Dermis microvascular lymphatic vessel endothelial cell (primary cell): ENCODE data around the gene ANKRD13C. TPM values are rescaled to one million over a fixed set of nuclear protein-coding genes. Genes with fewer than 3 reads are reported as not detected.
A peak's percentile ranks its signal among the peaks of the same experiment; 100 is the strongest.
"Not testable (repeated sequence)": the region's sequence is repeated elsewhere in the genome, so short reads cannot be mapped to it uniquely, and the experiment has no call there.

Experiments used
- DNase-seq, 2 donors: peaks; one replicate each; pipeline versions ENCODE4 v3.0.0 to v3.0.0-alpha.2; 2010; ENCODE audit warnings: low read depth in 2 of 2
- total RNA-seq: library from RNA; depleted of rRNA; stranded (reverse); fragments of >200 nt; gene quantifications from 2 replicates; pipeline ENCODE4 v1.2.1, GENCODE V29; 2014

The ANKRD13C gene, protein sequence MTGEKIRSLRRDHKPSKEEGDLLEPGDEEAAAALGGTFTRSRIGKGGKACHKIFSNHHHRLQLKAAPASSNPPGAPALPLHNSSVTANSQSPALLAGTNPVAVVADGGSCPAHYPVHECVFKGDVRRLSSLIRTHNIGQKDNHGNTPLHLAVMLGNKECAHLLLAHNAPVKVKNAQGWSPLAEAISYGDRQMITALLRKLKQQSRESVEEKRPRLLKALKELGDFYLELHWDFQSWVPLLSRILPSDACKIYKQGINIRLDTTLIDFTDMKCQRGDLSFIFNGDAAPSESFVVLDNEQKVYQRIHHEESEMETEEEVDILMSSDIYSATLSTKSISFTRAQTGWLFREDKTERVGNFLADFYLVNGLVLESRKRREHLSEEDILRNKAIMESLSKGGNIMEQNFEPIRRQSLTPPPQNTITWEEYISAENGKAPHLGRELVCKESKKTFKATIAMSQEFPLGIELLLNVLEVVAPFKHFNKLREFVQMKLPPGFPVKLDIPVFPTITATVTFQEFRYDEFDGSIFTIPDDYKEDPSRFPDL
- 18.7 and 24.5 TPM in 2 replicates for total RNA-seq

DNA sequence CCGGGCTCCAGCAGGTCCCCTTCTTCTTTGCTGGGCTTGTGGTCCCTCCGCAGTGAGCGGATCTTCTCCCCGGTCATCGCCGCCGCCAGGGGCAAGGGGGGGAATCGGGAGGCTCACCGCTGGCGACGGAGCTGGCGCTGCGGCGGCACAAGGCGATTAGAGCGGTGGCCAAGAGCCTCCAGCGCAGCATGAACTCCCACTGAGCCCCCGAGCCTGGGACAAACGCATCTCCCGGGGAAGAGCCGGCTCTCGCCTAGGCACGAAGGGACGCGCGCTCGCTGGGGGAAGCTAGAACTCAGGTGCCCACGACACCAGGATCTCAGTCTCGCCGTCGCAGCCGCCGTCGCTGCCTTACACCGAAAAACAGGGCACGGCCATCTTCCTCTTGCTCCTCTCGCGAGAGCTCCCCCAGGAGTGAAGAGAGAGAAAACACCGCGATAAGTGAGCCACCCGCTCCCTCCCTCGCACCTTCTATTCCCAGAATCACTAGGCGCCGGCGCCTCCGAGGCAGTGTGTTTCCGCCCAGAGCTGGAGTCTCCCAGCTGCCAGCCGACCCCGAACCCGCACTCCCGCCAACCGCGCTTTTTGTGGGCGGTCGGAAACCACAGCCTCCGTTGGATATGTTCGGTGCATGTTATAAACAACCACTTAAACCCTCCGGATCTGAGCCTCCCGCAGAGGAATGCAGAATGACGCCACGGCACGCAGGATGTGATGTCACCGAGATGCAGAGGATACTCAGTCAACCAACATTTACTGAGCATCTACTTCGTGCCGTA, at the start of gene ANKRD13C:
TSS of gene ANKRD13C (minus strand) at position 391 of the 779 bp plus-strand sequence. CDS start at position 77, 314 bp downstream.
- DNase-seq, result peak; percentile 93 to 96

DNA sequence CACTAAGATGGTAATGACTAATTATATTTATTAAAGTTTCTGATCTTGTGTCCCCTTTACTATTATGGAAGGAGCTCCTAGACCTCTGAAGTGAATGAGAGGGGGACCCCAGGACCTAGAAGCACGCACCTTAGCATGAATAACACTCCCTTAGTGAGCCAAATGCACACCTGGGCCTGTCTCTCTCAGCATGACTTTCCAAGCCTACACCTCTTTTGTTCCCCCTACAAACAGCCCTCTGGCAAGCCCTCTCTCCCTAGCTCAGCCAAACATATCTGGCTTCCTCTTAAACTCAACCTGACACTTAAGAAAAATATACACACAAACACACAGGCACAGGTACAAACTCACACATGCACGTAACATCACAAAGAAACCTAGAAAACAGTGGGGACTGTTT, 49.2 kb upstream of the ANKRD13C start:
- no peak for DNase-seq

DNA sequence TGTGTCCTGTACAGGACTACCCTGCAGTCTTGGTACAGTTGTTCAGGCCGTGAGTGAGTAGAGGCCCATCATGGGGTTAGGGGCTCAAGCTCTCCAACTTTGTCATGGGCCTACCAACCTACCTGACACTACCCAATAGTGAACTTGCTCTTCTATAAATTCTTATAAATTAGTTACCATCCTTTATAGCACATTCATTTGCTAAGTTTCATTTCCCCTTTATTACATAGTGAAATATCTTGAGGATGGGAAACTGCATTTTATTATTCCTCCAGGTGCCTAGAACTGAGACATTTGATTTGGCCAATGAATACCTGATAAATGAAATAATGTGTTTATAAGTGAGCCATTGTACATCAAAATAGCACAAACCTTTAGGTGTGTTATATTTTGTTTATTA, 47.5 kb upstream of the ANKRD13C start:
- no peak for DNase-seq

DNA sequence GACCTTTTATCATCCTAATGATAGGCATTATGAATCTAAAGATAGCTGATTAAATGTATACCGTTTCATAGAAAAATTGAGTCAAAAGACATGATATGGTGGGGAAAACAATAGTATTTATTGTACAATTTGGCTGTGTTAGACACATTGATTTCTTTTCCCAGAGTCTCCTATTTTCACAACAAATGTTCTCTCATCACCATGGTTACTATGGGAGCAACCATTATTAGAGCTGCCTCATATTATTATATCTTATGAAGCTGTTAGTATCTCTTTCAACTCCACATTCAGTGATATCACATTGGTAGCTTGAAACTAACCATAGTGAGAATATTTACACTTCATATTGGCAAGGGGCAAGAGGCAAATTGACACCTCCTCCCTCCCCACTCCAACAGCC, 45.8 kb upstream of the ANKRD13C start:
- no peak for DNase-seq

DNA sequence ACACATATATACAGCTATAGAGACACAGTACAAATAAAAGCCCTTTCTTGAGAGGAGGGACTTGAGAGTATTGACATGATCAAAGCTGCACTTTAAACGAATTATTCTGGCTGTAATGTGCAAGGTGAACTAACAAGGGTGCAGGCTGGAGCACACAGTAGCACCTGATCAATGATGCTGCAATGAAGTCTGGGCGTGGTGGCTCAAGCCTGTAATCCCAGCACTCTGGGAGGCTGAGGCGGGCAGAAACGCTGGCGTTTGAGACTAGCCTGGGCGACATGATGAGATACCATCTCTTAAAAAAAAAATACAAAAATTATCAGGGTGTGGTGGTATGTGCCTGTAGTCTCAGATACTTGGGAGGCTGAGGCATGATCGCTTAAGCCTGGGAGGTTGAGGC, 42.5 kb upstream of the ANKRD13C start:
- DNase-seq, result no peak

DNA sequence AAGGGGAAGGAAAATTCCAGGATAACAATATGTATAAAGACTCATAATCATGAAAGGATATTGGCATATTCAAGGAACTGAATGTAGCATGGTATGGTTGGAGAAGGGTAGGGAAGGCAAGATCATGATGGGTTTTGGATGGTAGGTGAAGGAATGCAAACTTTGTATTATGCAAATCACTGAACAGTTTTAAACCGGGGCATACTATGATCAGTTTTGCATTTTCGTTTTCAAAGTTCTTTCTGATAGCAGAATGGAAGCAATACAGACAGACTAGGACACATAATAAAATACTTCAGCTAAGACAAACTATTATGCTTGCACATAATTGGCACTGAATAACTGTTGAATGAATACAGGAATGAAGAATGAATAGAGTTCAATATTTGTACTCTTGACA, 42.1 kb upstream of the ANKRD13C start:
- DNase-seq, result no peak

DNA sequence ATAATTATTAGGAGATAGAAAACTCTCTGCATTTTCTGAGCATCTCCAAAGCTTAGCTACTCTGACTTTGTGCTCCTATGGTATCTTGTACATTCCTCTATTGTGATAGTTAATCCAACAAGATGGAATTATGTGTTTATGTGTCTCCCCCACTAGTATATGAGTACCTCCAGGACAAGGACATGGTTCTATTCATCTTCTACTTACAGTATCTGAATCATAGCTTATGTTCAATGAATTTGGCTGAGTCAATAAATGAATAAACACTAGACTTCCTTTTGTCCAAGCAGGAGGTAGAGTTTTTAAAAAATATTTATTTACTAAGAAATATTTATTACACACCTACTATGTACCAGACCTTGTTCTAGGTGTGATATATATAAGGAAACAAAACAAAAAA, 38.1 kb upstream of the ANKRD13C start:
- no peak for DNase-seq

DNA sequence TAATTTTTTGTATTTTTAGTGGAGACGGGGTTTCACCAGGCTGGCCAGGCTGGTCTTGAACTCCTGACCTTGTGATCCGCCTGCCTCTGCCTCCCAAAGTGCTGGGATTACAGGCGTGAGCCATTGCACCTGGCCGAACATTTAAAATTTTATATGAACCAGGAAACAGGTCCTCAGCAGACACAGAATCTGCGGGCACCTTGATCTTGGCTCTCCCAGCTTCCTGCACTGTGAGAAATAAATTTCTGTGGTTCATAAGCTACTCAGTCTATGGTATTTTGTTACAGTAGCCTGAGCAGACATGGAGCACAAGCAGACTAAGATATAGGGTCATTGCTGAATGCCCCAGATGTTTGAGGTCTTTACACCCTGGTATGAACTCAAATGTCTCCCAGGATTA, 33.0 kb upstream of the ANKRD13C start:
- no peak for DNase-seq

DNA sequence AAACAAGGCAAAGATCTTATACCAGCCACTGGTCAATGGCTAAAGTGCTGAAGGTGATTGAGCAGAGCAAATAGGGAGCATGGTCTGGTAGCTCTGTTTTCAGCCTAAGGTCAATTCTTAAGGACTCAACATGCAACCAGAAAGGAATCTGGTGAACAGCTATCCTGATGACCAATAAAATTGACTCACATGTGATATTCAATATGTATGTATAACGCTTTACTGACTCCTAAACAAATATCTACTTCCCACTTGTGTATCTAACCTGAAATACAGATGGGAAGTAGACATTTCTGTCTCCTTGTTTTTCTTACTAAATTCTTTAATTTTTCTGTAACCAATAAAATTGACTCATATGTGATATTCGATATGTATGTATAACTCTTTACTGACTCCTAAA, 31.6 kb upstream of the ANKRD13C start:
- DNase-seq, result no peak

DNA sequence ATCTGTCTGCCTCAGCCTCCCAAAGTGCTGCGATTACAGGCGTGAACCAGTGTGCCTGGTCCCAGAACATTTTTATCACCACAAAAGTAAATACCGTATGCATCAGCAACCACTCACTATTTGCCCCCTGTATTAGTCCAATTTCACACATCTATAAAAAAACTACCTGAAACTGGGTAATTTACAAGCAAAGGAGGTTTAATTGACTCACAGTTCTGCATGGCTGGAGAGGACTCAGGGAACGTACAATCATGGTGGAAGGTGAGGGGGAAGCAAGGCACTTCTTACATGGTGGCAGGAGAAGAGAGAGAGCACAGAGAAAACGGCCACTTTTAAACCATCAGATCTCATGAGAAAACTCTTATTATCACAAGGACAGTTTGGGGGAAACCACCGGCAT, 31.0 kb upstream of the ANKRD13C start:
- DNase-seq, result no peak

DNA sequence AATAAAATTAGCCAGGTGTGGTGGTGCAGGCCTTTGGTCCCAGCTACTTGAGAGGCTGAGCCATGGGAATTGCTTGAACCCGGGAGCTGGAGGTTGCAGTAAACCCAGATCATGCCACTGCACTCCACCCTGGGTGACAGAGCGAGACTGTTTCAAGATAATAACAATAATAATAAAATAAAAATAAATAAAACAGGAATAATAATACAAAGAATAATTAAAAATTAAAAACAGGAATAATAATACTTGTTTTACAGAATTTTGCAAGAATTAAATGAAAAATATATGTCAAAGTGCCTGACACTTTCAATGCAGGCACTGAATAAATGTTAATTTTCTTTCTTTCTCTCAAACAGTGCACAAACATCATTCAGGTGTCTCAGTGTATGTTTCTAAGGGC, 30.0 kb upstream of the ANKRD13C start:
- no peak for DNase-seq

DNA sequence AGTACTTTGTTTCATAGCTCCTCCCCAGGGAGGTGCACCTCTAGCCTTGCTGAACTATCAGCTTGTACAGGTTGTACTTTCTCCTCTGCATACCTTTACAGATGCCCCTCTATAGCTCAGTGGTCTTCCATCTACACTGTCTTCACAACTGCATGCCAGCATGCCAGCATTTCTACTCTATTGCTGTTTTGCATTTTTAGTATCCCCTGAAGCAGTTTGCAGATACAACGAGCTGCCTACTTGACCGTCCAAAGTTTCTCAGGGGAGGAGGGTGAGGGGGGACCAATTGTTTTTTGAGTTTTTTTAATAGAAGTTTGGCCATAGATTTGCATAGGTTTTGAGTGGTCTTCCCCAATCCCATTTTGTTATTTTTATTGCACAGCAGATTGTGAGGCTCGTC, 29.0 kb upstream of the ANKRD13C start:
- no peak for DNase-seq

DNA sequence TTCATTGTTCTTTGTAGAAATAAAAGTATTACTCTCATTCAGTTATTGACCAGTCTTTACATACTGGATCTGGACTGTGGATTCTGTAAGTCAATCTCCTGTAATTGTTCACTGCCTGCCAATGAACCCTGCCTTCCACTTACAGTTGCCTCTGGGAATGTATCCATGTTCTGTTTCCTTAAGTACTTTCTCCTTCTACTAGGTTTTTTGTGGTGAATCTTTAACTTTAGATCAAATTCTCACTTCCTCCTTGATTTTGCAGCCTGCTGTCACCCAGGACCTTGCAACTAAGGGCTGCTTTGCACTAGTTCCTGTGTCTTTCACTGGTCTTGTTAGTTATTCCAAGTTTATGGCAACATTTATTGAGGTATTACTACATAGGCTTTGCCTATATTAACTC, 28.2 kb upstream of the ANKRD13C start:
- no peak for DNase-seq

DNA sequence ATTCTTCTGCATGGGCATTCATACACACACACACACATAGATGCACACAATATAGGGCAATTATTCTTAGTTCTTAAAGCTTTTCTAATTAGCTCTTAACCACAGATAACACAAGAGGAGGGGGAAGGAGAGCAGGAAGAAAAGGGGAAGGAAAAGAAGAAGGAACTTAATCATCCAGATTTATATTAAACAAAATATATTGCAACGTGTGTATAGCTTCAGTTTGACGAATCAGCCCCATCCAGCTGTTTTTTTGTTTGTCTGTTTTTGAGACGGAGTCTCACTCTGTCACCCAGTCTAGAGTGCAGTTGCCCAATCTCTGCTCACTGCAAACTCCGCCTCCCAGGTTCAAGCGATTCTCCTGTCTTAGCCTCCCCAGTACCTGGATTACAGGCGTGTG, 21.7 kb upstream of the ANKRD13C start:
- DNase-seq, result no peak

DNA sequence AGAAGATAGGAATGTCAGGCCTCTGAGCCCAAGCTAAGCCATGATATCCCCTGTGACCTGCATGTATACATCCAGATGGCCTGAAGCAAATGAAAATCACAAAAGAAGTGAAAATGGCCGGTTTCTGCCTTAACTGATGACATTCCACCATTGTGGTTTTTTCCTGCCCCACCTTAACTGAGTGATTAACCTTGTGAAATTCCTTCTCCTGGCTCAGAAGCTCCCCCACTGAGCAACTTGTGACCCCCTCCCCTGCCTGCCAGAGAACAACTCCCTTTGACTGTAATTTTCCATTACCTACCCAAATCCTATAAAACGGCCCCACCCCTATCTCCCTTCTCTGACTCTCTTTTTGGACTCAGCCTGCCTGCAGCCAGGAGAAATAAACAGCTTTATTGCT, 19.1 kb upstream of the ANKRD13C start:
- DNase-seq, result not testable (repeated sequence)

DNA sequence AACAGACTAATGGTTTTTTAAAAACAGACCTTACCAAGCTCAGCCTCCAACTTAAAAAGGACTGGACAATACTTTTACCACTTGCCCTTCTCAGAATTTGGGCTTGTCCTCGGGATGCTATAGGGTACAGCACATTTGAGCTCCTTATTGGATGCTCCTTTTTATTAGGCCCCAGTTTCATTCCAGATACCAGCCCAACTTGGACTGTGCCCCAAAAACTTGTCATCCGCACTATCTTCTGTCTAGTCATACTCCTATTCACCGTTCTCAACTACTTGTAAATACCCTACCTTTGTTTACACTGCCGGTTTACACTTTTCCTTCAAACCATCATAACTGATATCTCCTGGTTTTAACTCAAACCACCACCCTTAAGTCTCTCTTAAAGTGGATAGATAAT, 17.9 kb upstream of the ANKRD13C start:
- DNase-seq, result no peak

DNA sequence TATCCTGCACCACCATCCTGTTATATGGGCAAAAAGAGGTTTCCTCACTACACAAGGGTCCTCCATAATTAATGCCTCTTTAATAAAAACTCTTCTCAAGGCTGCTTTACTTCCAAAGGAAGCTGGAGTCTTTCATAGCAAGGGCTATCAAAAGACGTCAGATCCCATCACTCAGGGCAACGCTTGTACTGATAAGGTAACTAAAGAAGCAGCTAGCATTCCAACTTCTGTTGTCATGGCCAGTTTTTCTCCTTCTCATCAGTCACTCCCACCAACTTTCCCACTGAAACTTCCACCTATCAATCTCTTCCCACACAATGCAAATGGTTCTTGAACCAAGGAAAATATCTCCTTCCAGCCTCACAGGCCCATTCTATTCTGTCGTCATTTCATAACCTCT, 17.1 kb upstream of the ANKRD13C start:
- DNase-seq, result not testable (repeated sequence)

DNA sequence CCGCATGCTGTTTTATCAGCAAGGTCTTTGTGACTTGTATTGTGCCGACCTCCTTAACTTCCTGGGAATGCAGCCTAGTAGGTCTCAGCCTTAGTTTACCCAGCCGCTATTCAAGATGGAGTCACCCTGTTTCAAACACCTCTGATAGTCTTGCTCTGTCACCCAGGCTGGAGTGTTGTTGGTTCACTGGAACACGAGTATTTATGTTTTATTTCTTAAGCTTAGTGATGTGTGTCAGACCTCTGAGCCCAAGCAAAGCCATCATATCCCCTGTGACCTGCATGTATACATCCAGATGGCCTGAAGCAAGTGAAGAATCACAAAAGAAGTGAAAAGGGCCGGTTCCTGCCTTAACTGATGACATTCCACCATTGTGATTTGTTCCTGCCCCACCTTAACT, 12.9 kb upstream of the ANKRD13C start:
- not testable (repeated sequence) for DNase-seq

DNA sequence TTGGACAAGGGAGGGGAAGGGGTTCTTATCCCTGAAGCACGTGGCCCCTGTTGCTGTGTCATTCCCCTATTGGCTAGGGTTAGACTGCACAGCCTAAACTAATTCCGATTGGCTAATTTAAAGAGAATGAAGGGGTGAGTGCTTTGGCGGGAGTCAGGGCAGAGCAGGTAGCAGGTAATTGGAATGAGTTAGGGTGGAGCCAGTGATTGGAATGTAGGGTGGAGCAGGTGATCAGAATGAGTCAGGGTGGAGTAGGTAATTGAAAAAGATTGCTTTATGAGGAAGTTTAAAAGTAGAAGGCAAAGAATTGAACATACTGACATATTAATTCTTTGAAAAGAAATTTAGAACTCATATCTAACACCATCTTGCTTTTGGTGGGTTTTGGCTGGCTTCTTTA, 12.5 kb upstream of the ANKRD13C start:
- DNase-seq, result not testable (repeated sequence)

DNA sequence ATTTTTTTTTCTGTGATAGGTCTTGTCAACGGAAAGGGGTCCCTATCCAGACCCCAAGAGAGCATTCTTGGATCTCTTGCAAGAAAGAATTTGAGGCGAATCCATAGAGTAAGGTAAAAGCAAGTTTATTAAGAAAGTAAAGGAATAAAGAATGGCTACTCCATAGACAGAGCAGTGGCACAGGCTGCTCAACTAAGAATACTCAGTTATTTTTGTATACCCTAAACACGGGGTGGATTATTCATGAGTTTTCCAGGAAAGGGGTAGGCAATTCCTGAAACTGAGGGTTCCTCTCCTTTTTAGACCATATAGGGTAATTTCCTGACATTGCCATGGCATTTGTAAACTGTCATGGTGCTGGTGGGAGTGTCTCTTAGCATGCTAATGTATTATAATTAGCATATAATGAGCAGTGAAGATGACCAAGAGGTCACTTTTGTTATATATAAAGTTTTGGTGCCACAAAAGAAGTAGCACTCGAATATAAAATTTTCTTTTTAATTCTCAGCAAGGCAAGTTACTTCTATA, 12.0 kb upstream of the ANKRD13C start:
- not testable (repeated sequence) for DNase-seq

DNA sequence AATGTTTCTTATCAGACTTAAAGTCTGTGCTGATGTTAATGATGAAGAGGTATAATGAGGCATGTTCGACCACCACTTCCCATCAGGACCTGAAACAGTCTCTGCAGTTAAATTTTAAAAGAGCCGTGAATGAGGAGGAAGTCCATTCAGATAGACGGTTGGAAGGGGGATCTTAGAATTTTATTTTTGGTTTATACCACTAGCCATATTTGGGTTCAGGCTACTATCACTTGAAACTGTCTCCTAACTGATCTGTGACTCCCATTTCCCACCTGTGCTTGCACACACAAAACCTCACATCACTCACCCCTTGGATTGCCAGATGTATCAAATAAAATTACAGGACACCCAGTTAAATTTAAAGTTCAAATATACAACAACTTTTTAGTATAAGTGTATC, 9.9 kb upstream of the ANKRD13C start:
- no peak for DNase-seq

DNA sequence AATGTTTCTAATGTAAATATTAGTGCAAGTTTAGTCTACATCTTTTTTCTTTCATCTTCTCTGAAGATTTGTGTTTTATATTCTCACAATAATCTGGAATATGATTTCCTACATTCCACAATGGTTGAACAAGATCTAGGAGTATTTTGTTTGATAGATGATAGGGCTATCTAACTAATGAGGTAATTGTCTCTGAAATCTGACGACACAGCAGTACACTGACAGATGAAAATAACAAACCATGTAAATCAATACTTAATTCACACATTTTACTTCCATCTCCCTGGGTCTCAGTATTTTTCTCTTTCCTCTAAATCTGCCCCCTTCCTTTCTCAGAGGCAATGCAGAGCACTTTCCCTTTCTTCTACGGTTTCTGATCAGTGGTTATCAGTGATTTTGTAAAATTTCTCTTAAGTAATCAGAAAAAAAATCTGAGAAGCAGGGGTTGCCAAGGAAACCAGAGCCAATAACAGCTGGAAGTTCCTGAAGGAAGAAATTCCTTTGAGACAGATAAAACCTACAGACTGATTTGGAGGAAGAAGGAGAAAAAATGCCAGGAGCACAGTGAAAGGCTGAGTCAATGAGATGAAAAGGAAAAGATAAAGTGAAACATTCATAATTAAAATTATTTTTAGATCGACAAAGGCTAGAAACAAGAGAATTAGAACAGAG, 7.3 kb upstream of the ANKRD13C start:
- DNase-seq, result peak in 1 of 2 donors; percentile 15
